Keratinocyte (primary cell): ENCODE results near the gene LRRN2. TPM values are rescaled to one million over a fixed set of nuclear protein-coding genes. Genes with fewer than 3 reads are reported as not detected.
A peak's percentile ranks its signal among the peaks of the same experiment; 100 is the strongest.

Experiments
- DNase-seq: peaks from one replicate; pipeline ENCODE4 v3.0.0-alpha.2; 2011; ENCODE audit warnings: low read depth, missing footprints, low spot score
- FAIRE-seq: peaks from 2 replicates; lab custom pipeline; 2011; peaks lifted over from hg19 to GRCh38; lab: Jason Lieb, UNC
- H2AFZ ChIP-seq: 2 replicates; pipeline ENCODE4 v1.6.0; 2012; ENCODE audit warnings: low read length, control low read depth, inconsistent platforms; ENCODE audit not compliant: control insufficient read depth
- H3K27ac ChIP-seq: 2 replicates; pipeline ENCODE4 v1.5.1; 2011; ENCODE audit warnings: low read length; ENCODE audit not compliant: control insufficient read depth, insufficient read depth
- H3K27me3 ChIP-seq: 3 replicates; pipeline ENCODE4 v1.6.0; 2011; ENCODE audit warnings: low read length; ENCODE audit not compliant: control insufficient read depth, insufficient read depth; ENCODE audit errors: extremely low read depth
- H3K36me3 ChIP-seq, 2 experiments: 2 replicates in 1 of 2; 3 replicates in 1 of 2; pipeline ENCODE4 v1.5.1; 2011; ENCODE audit warnings: low read length in 2 of 2, mild to moderate bottlenecking in 1 of 2; ENCODE audit not compliant: control insufficient read depth in 2 of 2, insufficient read depth in 2 of 2; ENCODE audit errors: extremely low read depth in 1 of 2
- H3K4me1 ChIP-seq: 3 replicates; pipeline ENCODE4 v1.5.1; 2011; ENCODE audit warnings: low read length; ENCODE audit not compliant: control insufficient read depth, insufficient read depth; ENCODE audit errors: extremely low read depth
- H3K4me2 ChIP-seq: 3 replicates; pipeline ENCODE4 v1.6.0; 2011; ENCODE audit warnings: low read depth, low read length; ENCODE audit not compliant: control insufficient read depth, insufficient read depth; ENCODE audit errors: extremely low read depth
- H3K4me3 ChIP-seq, 3 experiments: fragments of 200-600 bp in 1 of 3; sonication (generic) in 1 of 3; 2 replicates in 2 of 3; 3 replicates in 1 of 3; pipeline ENCODE4 v1.5.1; 2011 to 2016; ENCODE audit warnings: low read length in 3 of 3, mild to moderate bottlenecking in 3 of 3, control low read depth in 2 of 3, inconsistent platforms in 1 of 3, low read depth in 1 of 3, mixed read lengths in 1 of 3, mixed run types in 1 of 3, moderate library complexity in 1 of 3; ENCODE audit not compliant: control insufficient read depth in 2 of 3, insufficient read depth in 2 of 3; ENCODE audit errors: extremely low read depth in 1 of 3
- H3K79me2 ChIP-seq: 2 replicates; pipeline ENCODE4 v1.6.0; 2012; ENCODE audit warnings: low read length; ENCODE audit not compliant: control insufficient read depth, insufficient read depth
- H3K9ac ChIP-seq: 3 replicates; pipeline ENCODE4 v1.6.0; 2011; ENCODE audit warnings: low read length; ENCODE audit not compliant: control insufficient read depth, insufficient read depth; ENCODE audit errors: extremely low read depth
- H3K9me1 ChIP-seq: 3 replicates; pipeline ENCODE4 v1.6.0; 2011; ENCODE audit warnings: low read length; ENCODE audit not compliant: control insufficient read depth, insufficient read depth; ENCODE audit errors: extremely low read depth
- H3K9me3 ChIP-seq: 2 replicates; pipeline ENCODE4 v1.5.1; 2012; ENCODE audit warnings: low read depth, low read length; ENCODE audit not compliant: control insufficient read depth
- H4K20me1 ChIP-seq: 3 replicates; pipeline ENCODE4 v1.6.0; 2011; ENCODE audit warnings: low read length; ENCODE audit not compliant: control insufficient read depth, insufficient read depth; ENCODE audit errors: extremely low read depth
- CTCF ChIP-seq, 3 experiments: IDR thresholded peaks in 1 of 3; conservative IDR thresholded peaks in 1 of 3; optimal IDR thresholded peaks in 1 of 3; 2 replicates in 2 of 3; 3 replicates in 1 of 3; pipeline versions ENCODE3 to v1.5.1; 2011; ENCODE audit warnings: low read length in 3 of 3, mild to moderate bottlenecking in 3 of 3, moderate library complexity in 2 of 3, control low read depth in 1 of 3, inconsistent platforms in 1 of 3; ENCODE audit not compliant: insufficient read depth in 2 of 3; ENCODE audit errors: extremely low read depth in 1 of 3
- EZH2 ChIP-seq: IDR thresholded peaks from one replicate; pipeline ENCODE4 v1.6.1; 2012; ENCODE audit warnings: inconsistent platforms, mild to moderate bottlenecking, low read length, moderate library complexity
- dilution Hi-C: fragments of 300-500 bp; cut with MboI; formaldehyde crosslinking; loops from one replicate; pipeline ENCODE4 v1.7.0; 2020; ENCODE audit warnings: low sequenced_read_pairs; ENCODE audit not compliant: extremely low pct_ligation_motif_present
- polyA plus RNA-seq, 5 experiments: library from polyadenylated mRNA; depleted of rRNA in 3 of 5; stranded (reverse) in 3 of 5; stranded (forward) in 1 of 5; unstranded in 1 of 5; fragments of >200 nt; gene quantifications; 1 replicate in 1 of 5; 2 replicates in 3 of 5; 3 replicates in 1 of 5; pipeline versions ENCODE4 v1.2.1 to v1.2.3, GENCODE V29; 2011 to 2012; ENCODE audit warnings: missing spikeins in 2 of 5, low read depth in 1 of 5, low replicate concordance in 1 of 5

Gene LRRN2
- polyA plus RNA-seq, 1 donor (not counting 4 experiments of a cell fraction or from before 2014, with no cell fraction given): not detected

- peak overlapping the region; percentile 8 for H2AFZ ChIP-seq
These were observed 96.0 kb downstream of the LRRN2 start for GRCh38 chr1:204589409-204590038.

GRCh38 chr1:204588826-204589225, 96.7 kb downstream of the LRRN2 start:
- Histone ChIP-seq H4K20me1 (peaks cover 4% of the 10 kb centered on the region), H3K36me3 (no peaks in the 10 kb centered on the region), H3K9ac (no peak overlapping the region), H2AFZ (no peak overlapping the region), H3K9me1 (no peaks in the 10 kb centered on the region), H3K27me3 (no peaks in the 10 kb centered on the region), H3K4me1 (peaks cover 22% of the 10 kb centered on the region), H3K4me2 (no peak overlapping the region), H3K4me3 (no peak overlapping the region), H3K79me2 (no peaks in the 10 kb centered on the region), H3K9me3 (no peaks in the 10 kb centered on the region), H3K27ac (no peak overlapping the region)
- DNase-seq (no peak), FAIRE-seq (no peak)
- TF ChIP-seq CTCF (optimal IDR thresholded peaks at IDR 0.05 in 1 of 3, IDR thresholded peaks at IDR 0.05 in 1 of 3, conservative IDR thresholded peaks at IDR 0.05 in 1 of 3; ENCODE audit: extremely low read depth in 1 of 3, insufficient read depth in 2 of 3, low read length in 3 of 3) (no peak), EZH2 (no peak)
- dilution Hi-C loops: no loop called here

More at GRCh38 chr1:204589409-204590038, 96.0 kb downstream of the LRRN2 start:
- Histone ChIP-seq H3K79me2 (no peaks in the 10 kb centered on the region), H3K9ac (no peak overlapping the region), H3K4me1 (peaks cover 22% of the 10 kb centered on the region), H3K27ac (no peak overlapping the region), H4K20me1 (peaks cover 4% of the 10 kb centered on the region), H3K4me2 (no peak overlapping the region), H3K4me3 (no peak overlapping the region), H3K9me1 (no peaks in the 10 kb centered on the region), H3K27me3 (no peaks in the 10 kb centered on the region), H3K9me3 (no peaks in the 10 kb centered on the region), H3K36me3 (no peaks in the 10 kb centered on the region)
- FAIRE-seq (no peak), DNase-seq (no peak)
- dilution Hi-C loops: no loop called here
- no peak for TF ChIP-seq EZH2
- no peak for TF ChIP-seq CTCF (optimal IDR thresholded peaks at IDR 0.05 in 1 of 3, IDR thresholded peaks at IDR 0.05 in 1 of 3, conservative IDR thresholded peaks at IDR 0.05 in 1 of 3; ENCODE audit: extremely low read depth in 1 of 3, insufficient read depth in 2 of 3, low read length in 3 of 3)
